Hepatocyte (in vitro differentiated cells): ENCODE measurements around the gene DSC2. TPM values are rescaled to one million over a fixed set of nuclear protein-coding genes. Genes with fewer than 3 reads are reported as not detected.

Experiments
- DNase-seq: peaks from one replicate; pipeline ENCODE4 v3.0.0-alpha.2; 2016; ENCODE audit warnings: low spot score
- H2AFZ ChIP-seq: fragments of 200-600 bp; sonication (generic); 2 replicates; pipeline ENCODE4 v1.6.0; 2016; ENCODE audit warnings: antibody characterized with exemption, mild to moderate bottlenecking
- H3K27ac ChIP-seq: fragments of 200-600 bp; sonication (generic); 2 replicates; pipeline ENCODE4 v1.5.1; 2016; ENCODE audit warnings: mild to moderate bottlenecking
- H3K27me3 ChIP-seq: fragments of 200-600 bp; sonication (generic); 2 replicates; pipeline ENCODE4 v1.6.1; 2016
- H3K36me3 ChIP-seq: fragments of 200-600 bp; sonication (generic); replicated peaks from 2 replicates; pipeline ENCODE4 v1.5.1; 2016; ENCODE audit warnings: low read depth; ENCODE audit not compliant: insufficient read depth
- H3K4me1 ChIP-seq: fragments of 200-600 bp; sonication (generic); 2 replicates; pipeline ENCODE4 v1.5.1; 2016; ENCODE audit warnings: mild to moderate bottlenecking, moderate library complexity; ENCODE audit not compliant: insufficient read depth
- H3K4me2 ChIP-seq: fragments of 200-600 bp; sonication (generic); 2 replicates; pipeline ENCODE4 v1.6.0; 2016
- H3K4me3 ChIP-seq: fragments of 200-600 bp; sonication (generic); 2 replicates; pipeline ENCODE4 v1.5.1; 2016; ENCODE audit warnings: mild to moderate bottlenecking
- H3K79me2 ChIP-seq: fragments of 200-600 bp; sonication (generic); 2 replicates; pipeline ENCODE4 v1.6.0; 2017; ENCODE audit warnings: mild to moderate bottlenecking
- H3K9me2 ChIP-seq: fragments of 200-600 bp; sonication (generic); replicated peaks from 2 replicates; pipeline ENCODE4 v1.6.0; 2017; ENCODE audit warnings: mild to moderate bottlenecking; ENCODE audit not compliant: insufficient read depth
- H3K9me3 ChIP-seq: fragments of 200-600 bp; sonication (generic); 2 replicates; pipeline ENCODE4 v1.5.1; 2016; ENCODE audit warnings: low read depth, mild to moderate bottlenecking
- H4K20me1 ChIP-seq: fragments of 200-600 bp; sonication (generic); 2 replicates; pipeline ENCODE4 v1.6.0; 2016; ENCODE audit warnings: mild to moderate bottlenecking; ENCODE audit not compliant: insufficient read depth, poor library complexity, severe bottlenecking
- CTCF ChIP-seq: fragments of 200-600 bp; sonication (generic); IDR thresholded peaks from 2 replicates; pipeline ENCODE4 v1.5.1; 2016; ENCODE audit warnings: antibody characterized with exemption, mild to moderate bottlenecking; ENCODE audit not compliant: poor library complexity
- EZH2 ChIP-seq: fragments of 200-600 bp; sonication (generic); IDR thresholded peaks from 2 replicates; pipeline ENCODE4 v1.6.1; 2016; ENCODE audit warnings: antibody characterized with exemption, mild to moderate bottlenecking, borderline replicate concordance
- EZH2phosphoT487 ChIP-seq: fragments of 200-600 bp; sonication (generic); IDR thresholded peaks from one replicate; pipeline ENCODE4 v1.6.1; 2018; ENCODE audit warnings: antibody characterized with exemption, mild to moderate bottlenecking, low read depth, moderate library complexity; ENCODE audit not compliant: unreplicated experiment, severe bottlenecking
- WGBS: methylation state at CpG from one replicate; pipeline ENCODE4 v1.1.6; 2016; ENCODE audit warnings: low lambda C conversion rate; ENCODE audit errors: missing lambda C conversion rate; 5-methylcytosine and 5-hydroxymethylcytosine counted together
- polyA plus RNA-seq: library from polyadenylated mRNA; unstranded; fragments of >200 nt; fragmentation: Nextera tagmentation; extraction: Ambion mirVana; gene quantifications from 2 replicates; pipeline ENCODE4 v1.2.1, GENCODE V29; 2016
- total RNA-seq: library from RNA; depleted of rRNA; stranded (reverse); fragments of >200 nt; gene quantifications from 2 replicates; pipeline ENCODE4 v1.2.3, GENCODE V29; 2014

Gene DSC2
- total and polyA plus RNA-seq, 2 experiments from 2014 or later = 28.7 to 59.6 TPM

GRCh38 chr18:31146809-31147208 is 44.6 kb upstream of the DSC2 start:
- no peaks in the 10 kb centered on the region for H3K9me3 ChIP-seq
- no peaks in the 10 kb centered on the region for H3K9me2 ChIP-seq
- no peak overlapping the region for H2AFZ ChIP-seq
- TF ChIP-seq EZH2 = no peak
- no peak for TF ChIP-seq EZH2phosphoT487
- no peak for TF ChIP-seq CTCF
- H3K79me2 ChIP-seq = no peaks in the 10 kb centered on the region
- H3K27me3 ChIP-seq = no peaks in the 10 kb centered on the region
- H4K20me1 ChIP-seq = no peaks in the 10 kb centered on the region
- H3K27ac ChIP-seq = no peak overlapping the region
- H3K4me2 ChIP-seq = no peak overlapping the region
- H3K4me3 ChIP-seq = no peak overlapping the region
- H3K36me3 ChIP-seq = no peaks in the 10 kb centered on the region
- DNase-seq = no peak
- no peaks in the 10 kb centered on the region for H3K4me1 ChIP-seq

- DNase-seq = no peak
- no peak overlapping the region for H3K27ac ChIP-seq
- 94% methylated on average over 3 of the region's 3 CpGs for WGBS
These were observed 40.8 kb upstream of the DSC2 start for GRCh38 chr18:31143025-31143424.

GRCh38 chr18:31138709-31139108 is 36.5 kb upstream of the DSC2 start:
- H3K27me3 ChIP-seq = no peaks in the 10 kb centered on the region
- H3K4me2 ChIP-seq = no peak overlapping the region
- H2AFZ ChIP-seq = no peak overlapping the region
- no peak overlapping the region for H3K4me3 ChIP-seq
- no peaks in the 10 kb centered on the region for H3K4me1 ChIP-seq
- no peak for TF ChIP-seq EZH2
- TF ChIP-seq EZH2phosphoT487 = no peak
- TF ChIP-seq CTCF = no peak
- DNase-seq = no peak
- no peaks in the 10 kb centered on the region for H3K79me2 ChIP-seq
- no peaks in the 10 kb centered on the region for H4K20me1 ChIP-seq
- no peak overlapping the region for H3K27ac ChIP-seq
- H3K36me3 ChIP-seq = no peaks in the 10 kb centered on the region
- H3K9me2 ChIP-seq = no peaks in the 10 kb centered on the region
- 69% methylated on average over 1 of the region's 1 CpG for WGBS
- H3K9me3 ChIP-seq = no peaks in the 10 kb centered on the region

More at GRCh38 chr18:31143025-31143424, 40.8 kb upstream of the DSC2 start:
- Histone ChIP-seq H3K4me3 (no peak overlapping the region), H3K4me1 (no peaks in the 10 kb centered on the region), H3K4me2 (no peak overlapping the region), H3K27me3 (no peaks in the 10 kb centered on the region), H3K36me3 (no peaks in the 10 kb centered on the region), H2AFZ (no peak overlapping the region), H3K9me3 (no peaks in the 10 kb centered on the region), H3K9me2 (no peaks in the 10 kb centered on the region), H4K20me1 (no peaks in the 10 kb centered on the region), H3K79me2 (no peaks in the 10 kb centered on the region)
- no peak for TF ChIP-seq EZH2
- TF ChIP-seq EZH2phosphoT487 = no peak
- no peak for TF ChIP-seq CTCF

- no peaks in the 10 kb centered on the region for H3K27me3 ChIP-seq
- no peaks in the 10 kb centered on the region for H3K79me2 ChIP-seq
- no peaks in the 10 kb centered on the region for H3K36me3 ChIP-seq
- no peak overlapping the region for H3K27ac ChIP-seq
- no peak overlapping the region for H3K4me2 ChIP-seq
- TF ChIP-seq EZH2phosphoT487 (no peak), EZH2 (no peak), CTCF (no peak)
- H3K4me1 ChIP-seq = no peaks in the 10 kb centered on the region
- DNase-seq = no peak
- no peaks in the 10 kb centered on the region for H3K9me2 ChIP-seq
- 83% methylated on average over 4 of the region's 4 CpGs for WGBS
- no peak overlapping the region for H3K4me3 ChIP-seq
- H3K9me3 ChIP-seq = no peaks in the 10 kb centered on the region
- no peaks in the 10 kb centered on the region for H4K20me1 ChIP-seq
- no peak overlapping the region for H2AFZ ChIP-seq
These were observed 32.8 kb upstream of the DSC2 start for GRCh38 chr18:31134988-31135529.
